ENCODE data around the gene CTSC.

- TF ChIP-seq, protein P1, sequence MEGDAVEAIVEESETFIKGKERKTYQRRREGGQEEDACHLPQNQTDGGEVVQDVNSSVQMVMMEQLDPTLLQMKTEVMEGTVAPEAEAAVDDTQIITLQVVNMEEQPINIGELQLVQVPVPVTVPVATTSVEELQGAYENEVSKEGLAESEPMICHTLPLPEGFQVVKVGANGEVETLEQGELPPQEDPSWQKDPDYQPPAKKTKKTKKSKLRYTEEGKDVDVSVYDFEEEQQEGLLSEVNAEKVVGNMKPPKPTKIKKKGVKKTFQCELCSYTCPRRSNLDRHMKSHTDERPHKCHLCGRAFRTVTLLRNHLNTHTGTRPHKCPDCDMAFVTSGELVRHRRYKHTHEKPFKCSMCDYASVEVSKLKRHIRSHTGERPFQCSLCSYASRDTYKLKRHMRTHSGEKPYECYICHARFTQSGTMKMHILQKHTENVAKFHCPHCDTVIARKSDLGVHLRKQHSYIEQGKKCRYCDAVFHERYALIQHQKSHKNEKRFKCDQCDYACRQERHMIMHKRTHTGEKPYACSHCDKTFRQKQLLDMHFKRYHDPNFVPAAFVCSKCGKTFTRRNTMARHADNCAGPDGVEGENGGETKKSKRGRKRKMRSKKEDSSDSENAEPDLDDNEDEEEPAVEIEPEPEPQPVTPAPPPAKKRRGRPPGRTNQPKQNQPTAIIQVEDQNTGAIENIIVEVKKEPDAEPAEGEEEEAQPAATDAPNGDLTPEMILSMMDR (conservative IDR thresholded peaks at IDR 0.05): no peak
- TF ChIP-seq ZFX (IDR thresholded peaks at IDR 0.05): no peak
These were observed 54.6 kb downstream of the CTSC start for GRCh38 chr11:88282747-88283515.
